ENCODE results near the gene PSMB9. TPM values are rescaled to one million over a fixed set of nuclear protein-coding genes. Genes with fewer than 3 reads are reported as not detected.

PSMB9 gene
- total and polyA plus RNA-seq, 9 of the 15 experiments (the other 6 are each of a cell fraction or from before 2014, with no cell fraction given), result 1.1 to 3.7 (median 2.4) TPM

GRCh38 chr6:32819729-32820128 is 34.3 kb upstream of the PSMB9 start (continued):
- TF ChIP-seq BRD4 (IDR thresholded peaks at IDR 0.05) (no peak), ZNF347 (CRISPR knock-in tag; IDR thresholded peaks at IDR 0.05; ENCODE audit: low read depth) (no peak)

- intact Hi-C loops (cut with micrococcal nuclease), result loop anchor here (5.0 kb wide), 1 partner anchor 41 kb away; no protein-coding TSS in a partner anchor
- in situ Hi-C loops (cut with MboI), result no loop called here
- Histone ChIP-seq H3K4me3 (no peak overlapping the region), H3K79me2 (ENCODE audit: control insufficient read depth, insufficient read depth, low read length) (no peaks in the 10 kb centered on the region), H3K9ac (ENCODE audit: insufficient read depth in 1 of 2, low read depth in 2 of 2, low read length in 2 of 2) (no peak overlapping the region), H3K4me1 (replicated peaks in 1 of 2; ENCODE audit: control insufficient read depth in 2 of 2, insufficient read depth in 2 of 2, low read length in 2 of 2) (no peaks in the 10 kb centered on the region), H2AFZ (ENCODE audit: low read depth, low read length) (no peak overlapping the region), H3K4me2 (ENCODE audit: insufficient read depth, low read length) (no peak overlapping the region), H3K9me1 (ENCODE audit: control insufficient read depth, insufficient read depth, low read length) (no peaks in the 10 kb centered on the region), H3K9me3 (replicated peaks; ENCODE audit: control insufficient read depth, insufficient read depth, low read depth, low read length) (no peaks in the 10 kb centered on the region), H3K27me3 (ENCODE audit: control insufficient read depth in 2 of 2, insufficient read depth in 2 of 2, low read length in 2 of 2) (no peaks in the 10 kb centered on the region), H4K20me1 (replicated peaks; ENCODE audit: control insufficient read depth, insufficient read depth, low read length) (no peaks in the 10 kb centered on the region), H3K36me3 (ENCODE audit: control insufficient read depth, insufficient read depth, low read length) (peaks cover 31% of the 10 kb centered on the region), H3K27ac (ENCODE audit: extremely low read depth, low read depth, low read length) (no peak overlapping the region)
- ChIA-PET POLR2A (interaction anchor here (1.0 to 2.2 kb wide), 6 partner anchors 9 to 146 kb away, joined by 3 to 14 read pairs (median 7); partner anchors contain the start of gene TAP2), CTCF (ENCODE audit: low intra/inter-chr PET ratio) (interaction anchor here (3.7 kb wide), 1 partner anchor 42 kb away, joined by 24 read pairs; no protein-coding TSS in a partner anchor)
- ATAC-seq (peak; percentile 77), DNase-seq (ENCODE audit: extremely low read depth in 1 of 4, low spot score in 3 of 4) (peak in 1 of 4 experiments; percentile 32), FAIRE-seq (peak; percentile 77)
- WGBS (ENCODE audit: insufficient coverage, low coverage, missing lambda C conversion rate), result 69% methylated on average over 2 of the region's 2 CpGs
- no TSS peak for BruUV-seq (replicated peaks)
- TF ChIP-seq DEAF1 (CRISPR knock-in tag; IDR thresholded peaks at IDR 0.05), result 0 out of 2 replicates have a peak, but pooled peaks have one; percentile 23
- peak; percentile 46 to 65 (median 46); a peak in 4 of 6 replicates for TF ChIP-seq CTCF (IDR thresholded peaks at IDR 0.05 in 2 of 3, conservative IDR thresholded peaks at IDR 0.05 in 1 of 3; ENCODE audit: insufficient read depth in 2 of 3, low read depth in 1 of 3, low read length in 3 of 3)
- TF ChIP-seq TCF7L2 (IDR thresholded peaks at IDR 0.05; ENCODE audit: low read depth, low read length), result no peak
- peak; percentile 47; the same call in 1 of the 2 replicates for TF ChIP-seq REST (IDR thresholded peaks at IDR 0.05; ENCODE audit: borderline replicate concordance)
- TF ChIP-seq REST (CRISPR knock-in tag; IDR thresholded peaks at IDR 0.05; ENCODE audit: low read depth), result no peak
- TF ChIP-seq YBX1 (IDR thresholded peaks at IDR 0.05), result no peak
- no peak for TF ChIP-seq ERF (CRISPR knock-in tag; IDR thresholded peaks at IDR 0.05)
Measured at GRCh38 chr6:32825966-32826365, 28.0 kb upstream of the PSMB9 start.

All from K562 (cell line).